HG03196 (cell line): ENCODE results near the gene FAM83F.

Experiments used
- ATAC-seq: cut with Tn5 transposase; IDR thresholded peaks from one replicate; pipeline ENCODE4 v1.9.1; 2021; ENCODE audit not compliant: unreplicated experiment

The FAM83F gene

DNA sequence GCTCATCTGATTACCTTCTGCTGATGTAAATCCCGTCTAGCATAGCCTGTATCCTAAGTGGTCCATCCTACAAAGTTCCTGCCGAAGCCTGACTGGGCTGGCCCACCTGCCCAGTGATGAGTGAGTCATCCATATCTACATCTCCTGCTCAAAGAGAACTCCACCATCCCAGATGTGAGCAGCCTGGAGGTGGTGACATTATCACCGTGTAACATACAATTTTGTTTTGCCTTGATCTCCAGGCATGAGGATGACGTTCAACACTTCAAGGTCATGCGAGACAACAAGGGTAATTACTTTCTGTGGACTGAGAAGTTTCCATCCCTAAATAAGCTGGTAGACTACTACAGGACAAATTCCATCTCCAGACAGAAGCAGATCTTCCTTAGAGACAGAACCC, 29.0 kb upstream of the FAM83F start:
- ATAC-seq: no peak

DNA sequence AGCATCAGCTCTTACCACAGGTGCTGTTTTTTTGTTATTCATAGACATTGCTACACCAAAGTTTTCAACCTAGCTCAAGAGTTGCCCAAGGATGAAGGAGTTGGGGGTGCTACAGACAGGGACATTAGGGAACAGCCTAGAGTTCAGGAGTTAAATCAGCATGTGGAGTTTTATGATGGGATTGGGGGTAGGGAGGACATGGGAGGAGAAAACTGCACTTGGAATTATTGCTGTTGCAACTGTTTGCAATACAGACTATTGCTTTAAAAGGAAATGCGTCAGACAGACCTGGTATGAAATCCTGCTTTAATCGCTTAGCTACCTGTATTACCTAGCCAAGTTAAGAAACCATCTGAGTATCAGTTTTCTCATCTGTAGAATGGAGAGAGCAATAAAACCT, 28.3 kb upstream of the FAM83F start:
- ATAC-seq: no peak

DNA sequence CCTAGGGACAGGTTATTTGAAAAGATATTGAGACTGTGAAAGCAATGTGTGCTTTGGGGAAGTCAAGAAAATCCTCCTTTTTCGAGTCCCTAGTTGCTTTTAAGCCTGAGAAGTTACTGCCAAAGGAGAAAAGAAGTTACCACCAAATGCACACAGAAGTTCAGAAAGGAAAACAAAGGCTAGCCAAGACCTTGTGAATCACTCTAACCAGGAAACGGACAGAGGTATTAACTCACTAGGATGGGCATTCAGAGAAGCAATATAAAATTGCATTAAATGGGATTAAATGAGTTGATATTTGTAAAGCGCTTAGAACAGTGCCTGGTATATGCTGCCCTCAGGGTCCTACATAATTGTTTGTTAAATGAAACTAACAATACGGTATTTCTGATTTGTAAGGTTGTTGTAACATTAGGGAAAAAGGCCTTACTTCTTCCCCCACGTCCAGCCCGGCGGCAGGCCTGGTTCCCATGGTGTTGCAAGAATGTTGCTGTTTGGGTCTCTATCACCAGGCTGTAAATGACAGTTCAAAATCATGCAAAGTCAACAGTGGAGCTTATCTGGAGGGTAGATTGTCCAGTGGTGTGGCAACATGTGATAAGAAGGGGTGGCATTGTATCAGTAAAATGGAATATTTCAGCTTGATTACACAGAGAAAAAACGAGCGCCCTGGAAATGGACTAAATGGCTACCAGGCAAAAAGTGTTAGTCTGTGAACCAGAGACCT, 27.5 kb upstream of the FAM83F start:
- ATAC-seq: no peak

DNA sequence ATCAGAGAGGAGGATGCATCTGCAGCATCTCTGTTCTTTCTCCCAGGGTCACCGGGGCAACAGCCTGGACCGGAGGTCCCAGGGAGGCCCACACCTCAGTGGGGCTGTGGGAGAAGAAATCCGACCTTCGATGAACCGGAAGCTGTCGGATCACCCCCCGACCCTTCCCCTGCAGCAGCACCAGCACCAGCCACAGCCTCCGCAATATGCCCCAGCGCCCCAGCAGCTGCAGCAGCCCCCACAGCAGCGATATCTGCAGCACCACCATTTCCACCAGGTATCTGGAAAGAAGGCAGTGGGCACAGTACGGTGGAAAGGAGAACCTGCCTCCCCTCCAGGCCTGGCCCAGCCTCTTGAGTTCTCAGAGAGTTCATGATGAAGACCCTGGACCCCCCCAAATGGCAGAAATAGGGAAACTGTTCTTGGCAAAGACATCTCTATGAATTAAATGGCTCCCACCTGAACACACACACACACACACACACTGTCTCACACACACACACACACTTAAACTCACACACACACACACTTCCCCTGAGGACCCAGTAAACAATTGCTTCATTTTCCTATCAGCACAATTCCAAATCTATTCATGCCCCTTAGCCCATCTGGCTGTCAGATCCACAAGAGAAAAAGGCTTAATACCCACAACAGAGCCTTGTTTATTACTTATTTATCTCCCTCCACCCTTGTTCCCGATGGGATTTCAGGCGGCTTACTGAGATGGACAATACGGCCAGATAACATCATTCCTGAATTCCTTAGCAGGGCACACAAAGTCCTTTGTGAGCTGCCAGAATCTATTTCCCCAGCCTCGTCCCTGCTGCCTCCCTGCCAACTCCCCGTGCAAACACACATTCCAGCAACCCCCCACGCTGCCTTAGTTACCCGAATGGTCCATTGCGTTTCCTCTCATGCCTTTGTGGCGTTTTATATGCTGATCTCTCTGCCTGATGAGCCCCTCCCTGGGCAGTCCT, 26.5 kb upstream of the FAM83F start:
- no peak for ATAC-seq

DNA sequence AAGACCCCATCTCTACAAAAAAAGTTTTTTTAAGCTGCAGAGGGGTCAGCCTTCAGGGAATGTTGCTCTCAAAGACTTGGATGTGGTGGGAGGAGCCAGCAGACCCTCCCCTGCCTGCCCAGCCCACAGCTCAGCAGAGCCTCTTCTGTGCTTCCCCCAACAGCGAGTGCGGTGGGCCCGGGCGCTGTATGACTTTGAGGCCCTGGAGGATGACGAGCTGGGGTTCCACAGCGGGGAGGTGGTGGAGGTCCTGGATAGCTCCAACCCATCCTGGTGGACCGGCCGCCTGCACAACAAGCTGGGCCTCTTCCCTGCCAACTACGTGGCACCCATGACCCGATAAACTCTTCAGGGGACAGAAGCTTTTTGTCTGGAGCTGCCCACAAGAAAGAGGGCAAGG, 24.0 kb upstream of the FAM83F start:
- ATAC-seq: no peak

DNA sequence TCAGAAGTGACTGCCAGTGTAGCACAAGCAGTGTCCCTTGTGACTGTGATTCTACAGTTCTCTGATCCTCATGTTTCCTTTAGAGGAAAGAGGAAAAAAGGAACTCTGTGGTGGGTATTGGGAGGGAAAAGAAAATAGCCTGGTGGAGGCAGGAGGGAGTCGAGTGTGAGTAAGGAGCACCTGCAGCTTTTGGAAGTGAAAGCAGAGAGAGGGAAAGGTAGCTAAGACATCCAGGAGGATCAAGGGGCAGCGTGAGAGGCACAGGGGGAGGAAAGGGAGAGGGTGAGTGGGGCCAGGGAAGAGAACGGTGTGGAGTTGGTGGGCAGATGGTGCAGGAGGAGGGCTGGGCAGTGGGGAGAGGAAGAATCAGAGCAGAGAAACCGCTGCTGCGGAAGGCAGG, 22.1 kb upstream of the FAM83F start:
- ATAC-seq: no peak

DNA sequence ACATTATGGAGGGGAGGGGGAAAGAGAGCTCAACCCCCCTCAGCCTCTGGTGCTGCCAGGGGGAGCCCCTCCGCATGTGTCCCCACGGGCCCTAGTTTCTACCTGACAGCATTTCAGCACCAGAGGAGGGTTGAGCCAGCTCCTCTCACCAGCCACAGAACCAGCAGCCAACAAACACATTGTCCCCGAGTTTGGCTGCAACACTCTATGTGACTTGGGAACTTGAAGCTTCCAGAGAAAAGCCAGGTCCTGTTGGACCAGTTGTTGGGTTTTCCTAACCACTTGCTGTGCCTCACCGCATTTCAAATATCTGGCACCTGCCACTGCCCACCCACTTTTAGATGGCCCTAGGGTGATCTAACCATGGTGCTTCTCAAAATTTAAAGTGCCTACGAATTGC, 21.1 kb upstream of the FAM83F start:
- ATAC-seq: no peak

DNA sequence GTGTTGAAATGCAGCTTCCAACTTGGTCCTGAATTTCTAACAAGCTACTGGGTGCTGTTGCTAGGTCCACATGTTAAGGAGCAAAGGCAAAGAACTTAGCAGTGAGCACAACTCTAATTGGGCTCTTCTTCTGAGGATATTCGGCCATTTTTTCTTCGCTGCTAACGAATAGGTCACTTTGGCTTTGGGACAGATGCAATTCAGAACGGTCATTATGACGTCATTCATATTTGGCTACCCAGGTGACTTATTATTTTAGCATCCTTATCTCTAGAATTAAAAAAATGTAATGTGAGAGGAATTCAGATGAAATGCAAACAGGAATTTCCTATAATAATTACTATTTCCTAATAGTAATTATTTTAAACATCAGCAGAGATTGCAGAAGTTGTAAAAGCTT, 20.7 kb upstream of the FAM83F start:
- no peak for ATAC-seq

DNA sequence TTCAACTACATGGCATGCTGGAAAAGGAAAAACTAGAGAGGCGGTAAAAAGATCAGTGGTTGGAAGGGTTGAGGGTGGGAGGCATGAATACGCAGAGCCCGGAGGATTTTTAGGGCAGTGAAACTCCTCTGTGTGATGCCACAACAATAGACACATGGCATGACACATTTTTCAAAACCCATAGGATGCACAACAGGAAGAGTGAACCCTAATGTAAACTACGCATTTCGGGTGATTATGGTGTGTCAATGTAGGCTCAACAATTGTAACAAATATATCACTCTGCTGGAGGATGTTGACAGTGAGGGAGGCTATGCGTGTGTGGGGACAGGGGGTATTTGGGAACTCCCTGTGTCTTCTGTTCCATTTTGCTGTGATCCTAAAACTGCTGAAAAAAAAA, 15.7 kb upstream of the FAM83F start:
- ATAC-seq: no peak

DNA sequence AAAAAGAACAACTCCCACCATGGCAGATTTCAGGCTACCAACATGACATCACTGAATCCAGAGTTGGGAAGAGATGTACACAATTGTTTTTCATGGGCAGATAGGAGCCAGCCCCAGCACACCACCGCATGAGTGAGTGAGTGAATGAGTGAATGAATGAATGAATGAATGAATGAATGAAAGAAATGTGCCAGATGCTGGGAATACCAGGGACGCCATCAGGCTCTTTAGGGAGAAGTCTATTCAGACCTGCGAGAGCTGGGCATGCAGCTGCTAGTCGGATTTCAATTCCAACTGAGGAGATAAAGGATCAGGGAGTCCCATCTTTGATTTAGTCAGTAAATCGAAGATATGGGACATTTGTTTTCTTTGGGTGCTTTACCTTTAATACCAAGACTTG, 15.3 kb upstream of the FAM83F start:
- ATAC-seq: no peak

DNA sequence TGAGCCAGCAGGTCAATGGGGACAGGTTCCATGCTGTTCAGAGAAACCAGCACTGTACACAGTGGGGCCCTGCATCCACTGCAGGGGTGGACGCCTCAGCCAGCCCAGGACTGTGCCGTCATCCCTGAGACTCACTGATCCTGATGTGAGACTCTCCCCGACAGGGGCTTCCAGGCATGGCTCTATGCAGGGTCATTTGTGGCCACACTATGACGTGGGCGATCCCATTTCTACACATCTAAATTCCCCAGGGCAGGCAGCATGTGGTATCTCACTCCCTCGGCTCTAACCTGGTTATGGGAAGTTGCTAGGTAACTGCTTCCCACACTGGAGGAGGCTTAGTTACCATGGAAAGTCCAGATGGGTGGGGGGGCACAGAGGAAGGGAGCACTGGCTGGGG, 14.2 kb upstream of the FAM83F start:
- ATAC-seq: no peak

DNA sequence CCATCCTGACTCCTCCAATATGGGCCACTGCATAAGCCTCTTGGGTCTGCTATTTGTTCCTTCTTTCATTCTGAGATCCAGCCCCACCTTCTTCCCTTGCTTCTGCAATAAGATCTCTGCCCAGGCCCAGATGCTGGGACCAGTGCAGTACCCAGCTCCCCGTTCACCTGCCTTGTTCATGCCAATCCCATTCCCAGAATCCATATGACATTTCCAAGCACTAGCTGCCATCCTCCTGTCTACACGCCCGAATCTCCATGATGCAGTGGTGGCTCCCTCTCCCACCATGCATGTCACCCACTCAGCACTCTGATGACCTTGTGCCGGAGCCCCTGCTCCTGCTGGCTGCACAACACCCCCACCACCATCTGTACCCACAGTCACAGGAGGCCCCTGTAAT, 11.4 kb upstream of the FAM83F start:
- no peak for ATAC-seq

DNA sequence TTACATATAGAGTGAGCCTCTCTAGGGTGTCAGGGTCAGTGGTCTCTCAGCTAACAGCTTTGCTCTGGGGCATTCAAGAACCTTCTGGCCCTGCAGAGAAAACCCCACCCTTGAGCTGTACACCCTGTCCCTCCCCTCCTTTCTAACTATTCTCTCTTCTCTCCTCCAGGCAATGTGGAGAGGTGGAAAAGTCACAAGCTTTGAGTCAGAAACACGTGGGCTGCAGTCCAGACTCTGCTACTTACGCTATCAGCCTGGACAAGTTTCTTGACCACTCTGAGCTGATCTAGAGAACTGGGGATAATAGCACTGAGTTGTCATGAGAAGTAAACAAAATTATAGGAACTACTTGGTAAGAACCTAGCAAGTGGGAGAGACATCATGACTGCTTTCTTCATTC, 10.7 kb upstream of the FAM83F start:
- no peak for ATAC-seq

DNA sequence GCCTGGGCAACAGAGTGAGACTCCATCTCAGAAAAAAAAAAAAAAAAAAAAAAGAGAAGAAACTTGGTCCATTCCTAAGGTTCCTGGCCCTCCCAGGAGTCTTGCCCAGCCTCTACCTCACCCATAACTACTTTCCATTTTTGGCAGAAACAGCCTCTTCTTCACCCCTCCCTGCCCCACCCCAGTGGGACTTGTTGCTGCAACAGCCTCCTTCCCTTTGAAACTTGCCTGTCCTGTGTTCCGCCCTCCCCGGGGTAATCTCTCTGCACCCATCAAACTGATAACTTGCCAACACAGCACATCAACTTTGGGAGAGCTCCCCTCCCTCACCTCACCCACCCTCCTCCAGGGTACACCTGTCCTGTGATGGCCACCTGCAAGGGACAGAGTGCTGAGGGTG, 10.0 kb upstream of the FAM83F start:
- no peak for ATAC-seq

DNA sequence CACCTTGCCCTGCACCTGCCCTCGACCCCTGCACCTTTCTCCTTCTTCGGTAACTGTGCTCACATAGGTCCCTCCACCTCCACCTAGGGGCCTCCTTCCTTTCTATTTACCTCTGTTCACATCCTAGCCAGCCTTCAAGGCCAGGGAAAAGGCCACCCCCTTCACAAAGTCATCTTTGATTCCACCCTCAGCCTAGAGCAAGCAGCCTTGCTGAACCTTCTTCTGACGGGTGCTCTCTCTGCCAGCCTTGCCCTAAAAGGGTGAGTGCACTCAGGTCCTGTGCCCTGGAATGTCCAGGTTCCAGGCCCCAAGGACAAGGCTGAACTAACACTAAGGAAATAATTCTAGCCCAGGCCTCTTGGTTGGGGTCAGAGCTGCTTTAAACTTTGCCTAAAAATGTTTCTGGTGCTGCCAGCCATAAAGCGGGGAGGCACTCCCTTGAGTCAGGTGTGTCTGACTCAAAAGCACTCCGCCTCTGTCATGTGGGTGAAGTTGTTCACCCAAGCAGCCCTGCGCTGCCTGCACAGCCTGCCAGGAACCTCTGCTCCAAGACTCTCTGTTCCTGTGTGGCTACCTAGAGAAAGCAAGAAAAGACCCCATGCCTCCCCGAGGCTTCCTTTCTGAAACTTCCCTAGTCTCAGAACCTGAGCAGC, 9.2 kb upstream of the FAM83F start:
- no peak for ATAC-seq

DNA sequence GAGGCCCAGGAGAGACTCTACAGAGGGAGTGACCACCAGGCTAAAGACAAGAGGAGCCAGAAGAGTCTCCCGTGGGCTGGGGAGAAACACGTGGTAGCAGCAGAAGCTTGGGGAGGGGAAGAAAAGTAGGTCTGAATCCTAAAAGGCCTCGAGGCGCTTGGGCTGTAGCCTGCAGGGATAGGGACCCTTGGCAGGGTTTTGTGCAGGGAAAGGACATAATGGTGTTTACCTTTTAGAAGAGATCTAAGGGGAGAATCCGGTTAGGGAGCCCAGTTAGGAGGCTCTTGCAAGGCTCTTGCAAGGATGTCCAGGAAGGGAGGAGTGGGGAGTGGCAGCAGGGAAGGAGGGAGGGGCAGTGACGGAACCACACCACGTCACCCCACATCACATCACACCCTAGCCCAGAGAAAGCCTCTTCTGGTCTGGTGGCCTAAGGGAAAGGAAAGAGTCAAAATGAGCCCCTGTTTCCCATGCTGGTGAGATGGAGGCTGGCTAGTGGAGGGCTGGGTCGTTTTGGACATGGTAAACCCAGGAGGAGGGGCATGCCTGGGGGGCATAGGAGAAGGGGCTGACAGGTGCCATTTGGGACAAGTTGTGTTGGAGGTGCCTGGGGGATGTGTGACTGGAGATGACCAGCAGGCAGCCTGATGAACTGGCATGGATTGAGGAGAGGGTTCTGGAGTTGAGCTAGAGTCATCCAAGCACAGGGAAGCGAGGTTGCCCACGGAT, 6.2 kb upstream of the FAM83F start:
- no peak for ATAC-seq

DNA sequence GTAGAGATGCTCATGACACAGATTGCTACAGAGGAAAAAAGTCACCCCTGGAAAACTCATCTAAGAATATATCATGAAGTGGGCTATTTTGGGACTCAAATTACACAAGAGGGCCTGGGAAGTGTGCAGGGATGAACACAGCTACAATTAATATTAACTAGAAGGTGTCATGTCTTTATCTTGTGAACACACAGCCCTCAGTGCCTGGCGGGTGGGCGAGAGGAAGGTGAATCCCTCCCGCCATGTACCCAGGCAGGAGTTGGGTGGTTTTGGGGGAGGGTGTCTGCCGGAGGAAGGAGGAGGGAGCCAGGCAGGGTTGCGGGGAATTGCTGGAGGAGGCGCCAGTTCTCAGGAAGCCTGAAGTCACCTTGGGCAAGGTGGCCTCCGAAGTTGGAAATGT, 5.1 kb upstream of the FAM83F start:
- no peak for ATAC-seq

DNA sequence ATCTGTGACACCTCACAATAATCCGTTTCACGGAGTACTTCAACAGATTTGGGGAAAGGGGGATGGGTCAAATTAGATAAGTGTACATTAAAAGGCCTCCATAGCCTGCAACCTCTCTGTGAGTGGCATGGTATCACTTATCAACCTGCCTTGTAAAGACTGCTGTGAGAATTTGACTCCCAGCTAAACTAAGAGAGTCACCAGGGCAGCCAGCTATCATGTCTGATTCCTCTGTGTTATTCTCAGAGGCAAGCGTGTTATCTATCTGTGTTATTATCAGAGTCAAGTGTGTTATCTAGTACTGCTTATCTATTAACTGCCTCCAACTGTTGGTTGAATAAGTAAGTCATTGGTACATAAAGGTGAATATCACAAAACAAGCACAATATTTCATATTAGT, 4.1 kb upstream of the FAM83F start:
- no peak for ATAC-seq

DNA sequence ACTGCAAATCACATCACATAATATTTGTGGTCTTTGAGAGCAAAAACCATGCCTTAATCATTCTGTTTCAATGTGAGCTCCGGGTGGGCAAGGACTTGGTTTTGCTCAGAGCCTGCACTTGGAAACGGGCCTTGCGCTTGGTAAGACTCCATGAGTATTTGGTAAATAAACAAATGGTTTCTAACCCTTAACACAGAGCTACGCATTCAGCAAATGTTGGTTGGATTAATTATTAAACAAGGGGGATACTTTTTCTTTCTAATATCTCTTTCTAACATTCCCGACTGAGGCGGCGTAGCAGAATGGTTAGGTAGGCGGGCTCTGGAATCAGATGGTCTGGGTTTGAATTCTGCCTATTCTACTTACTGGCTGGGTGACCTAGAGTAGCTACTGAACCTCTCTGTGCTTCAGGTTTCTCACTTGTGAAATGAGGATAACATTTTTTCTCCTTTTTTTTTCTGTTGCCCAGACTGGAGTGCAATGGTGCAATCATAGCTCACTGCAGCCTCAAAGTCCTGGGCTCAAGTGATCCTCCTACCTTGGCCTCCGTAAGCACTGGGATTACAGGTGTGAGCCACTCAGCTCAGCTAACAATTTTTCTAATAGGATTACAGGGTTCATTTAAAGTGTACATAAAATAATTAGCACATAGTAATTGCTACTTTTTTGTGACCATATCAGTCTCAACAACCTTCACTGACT, 3.4 kb upstream of the FAM83F start:
- ATAC-seq: no peak

DNA sequence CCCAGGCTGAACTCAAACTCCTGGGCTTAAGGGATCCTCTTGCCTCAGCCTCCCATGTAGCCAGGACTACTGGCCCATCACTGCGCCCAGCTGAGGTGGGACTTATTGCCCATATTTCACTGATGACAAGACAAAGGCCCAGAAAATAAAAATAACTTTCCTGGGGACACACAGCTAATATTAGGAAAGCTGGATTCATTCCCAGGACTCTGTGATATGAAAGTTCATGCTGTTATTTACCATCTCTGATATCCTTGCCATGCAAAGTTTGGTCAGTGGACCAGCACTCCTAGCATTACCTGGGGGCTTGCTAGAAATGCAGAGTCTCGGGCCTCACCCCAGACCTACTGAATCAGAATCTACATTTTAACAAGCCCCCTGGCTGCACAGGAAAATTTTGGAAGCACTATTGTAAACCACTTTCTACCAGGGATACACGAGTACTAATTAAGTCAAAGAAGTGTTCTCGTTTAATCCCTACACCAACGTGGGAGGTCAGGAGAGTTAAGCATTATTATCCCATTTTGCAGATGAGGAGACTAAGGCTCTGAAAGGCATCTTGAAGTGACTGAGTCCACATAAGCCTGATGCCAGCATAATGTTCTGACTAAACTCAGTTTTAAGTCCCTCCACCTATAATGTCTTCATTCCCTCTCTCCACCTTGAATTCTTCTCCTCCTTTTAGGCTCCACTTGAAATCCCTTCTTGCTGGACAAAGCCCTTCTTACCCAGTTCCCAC, 2.5 kb upstream of the FAM83F start:
- ATAC-seq: no peak
